Osteoblast (primary cell): ENCODE results near the gene SPG21. TPM values are rescaled to one million over a fixed set of nuclear protein-coding genes. Genes with fewer than 3 reads are reported as not detected.

Source experiments
- DNase-seq: peaks from one replicate; pipeline ENCODE4 v3.0.0; 2011; ENCODE audit warnings: low spot score, mixed read lengths; ENCODE audit not compliant: insufficient read length; ENCODE audit errors: missing footprints
- H2AFZ ChIP-seq: 2 replicates; pipeline ENCODE4 v1.6.0; 2011; ENCODE audit warnings: mild to moderate bottlenecking, low read length
- H3K27ac ChIP-seq: 2 replicates; pipeline ENCODE4 v1.5.1; 2011; ENCODE audit warnings: mild to moderate bottlenecking, low read depth, low read length, moderate library complexity
- H3K27me3 ChIP-seq: 2 replicates; pipeline ENCODE4 v1.6.0; 2012; ENCODE audit warnings: mild to moderate bottlenecking, control low read depth, inconsistent platforms, low read length, moderate library complexity; ENCODE audit not compliant: insufficient read depth
- H3K36me3 ChIP-seq: 2 replicates; pipeline ENCODE4 v1.5.1; 2011; ENCODE audit warnings: mild to moderate bottlenecking, low read length, control low read depth, moderate library complexity; ENCODE audit not compliant: insufficient read depth
- H3K4me1 ChIP-seq: 2 replicates; pipeline ENCODE4 v1.5.1; 2011; ENCODE audit warnings: mild to moderate bottlenecking, low read length, control low read depth, moderate library complexity; ENCODE audit not compliant: insufficient read depth
- H3K4me2 ChIP-seq: 2 replicates; pipeline ENCODE4 v1.6.0; 2011; ENCODE audit warnings: mild to moderate bottlenecking, low read length; ENCODE audit not compliant: insufficient read depth
- H3K4me3 ChIP-seq: fragments of 200-600 bp; sonication (generic); 3 replicates; pipeline ENCODE4 v1.5.1; 2012; ENCODE audit warnings: mild to moderate bottlenecking, low read length, inconsistent platforms; ENCODE audit not compliant: insufficient read depth
- H3K79me2 ChIP-seq: 2 replicates; pipeline ENCODE4 v1.6.0; 2012; ENCODE audit warnings: mild to moderate bottlenecking, low read length, control low read depth, inconsistent platforms; ENCODE audit not compliant: insufficient read depth
- H3K9me3 ChIP-seq: 2 replicates; pipeline ENCODE4 v1.5.1; 2011; ENCODE audit warnings: low read depth, low read length, control low read depth
- H4K20me1 ChIP-seq: 2 replicates; pipeline ENCODE4 v1.6.0; 2012; ENCODE audit warnings: mild to moderate bottlenecking, low read length, control low read depth; ENCODE audit not compliant: insufficient read depth
- total RNA-seq: library from RNA; depleted of rRNA; stranded (reverse); fragments of >200 nt; gene quantifications from 2 replicates; pipeline ENCODE4 v1.2.3, GENCODE V29; 2012
- TF ChIP-seq, protein P1 (sequence below): IDR thresholded peaks from 2 replicates; pipeline ENCODE4 v1.5.1; 2011; ENCODE audit warnings: mild to moderate bottlenecking, low read depth, low read length, moderate library complexity; ENCODE audit errors: extremely low read depth

Gene SPG21
- total RNA-seq, 1 donor: 142 TPM

DNA sequence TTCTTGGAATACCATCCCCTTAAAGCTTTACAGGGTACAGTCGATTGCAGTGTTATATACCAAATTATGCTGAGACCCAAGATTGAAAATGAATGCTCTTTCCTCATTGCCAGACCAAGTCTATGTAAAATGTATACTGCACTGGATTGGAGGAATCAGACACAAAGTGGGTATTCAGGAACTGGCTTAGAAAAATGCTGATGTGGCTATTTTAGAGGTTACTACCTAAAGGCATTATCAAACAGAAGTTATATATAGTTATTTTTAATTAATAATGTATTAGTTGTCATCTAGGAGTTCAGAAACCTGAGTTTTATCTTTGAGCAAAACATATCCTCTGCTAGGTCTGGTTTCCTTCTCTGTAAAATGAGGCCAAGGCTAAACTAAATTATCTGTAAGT, 3.6 kb upstream of the SPG21 start:
- Histone ChIP-seq H3K4me3 (no peak overlapping the region), H3K4me1 (peaks cover 7% of the 10 kb centered on the region), H4K20me1 (no peaks in the 10 kb centered on the region), H3K27ac (no peak overlapping the region), H3K79me2 (peaks cover 18% of the 10 kb centered on the region), H3K9me3 (no peaks in the 10 kb centered on the region), H3K4me2 (peak overlapping the region; percentile 30), H2AFZ (peak overlapping the region; percentile 32), H3K36me3 (no peaks in the 10 kb centered on the region), H3K27me3 (no peaks in the 10 kb centered on the region)
- TF ChIP-seq, protein P1, sequence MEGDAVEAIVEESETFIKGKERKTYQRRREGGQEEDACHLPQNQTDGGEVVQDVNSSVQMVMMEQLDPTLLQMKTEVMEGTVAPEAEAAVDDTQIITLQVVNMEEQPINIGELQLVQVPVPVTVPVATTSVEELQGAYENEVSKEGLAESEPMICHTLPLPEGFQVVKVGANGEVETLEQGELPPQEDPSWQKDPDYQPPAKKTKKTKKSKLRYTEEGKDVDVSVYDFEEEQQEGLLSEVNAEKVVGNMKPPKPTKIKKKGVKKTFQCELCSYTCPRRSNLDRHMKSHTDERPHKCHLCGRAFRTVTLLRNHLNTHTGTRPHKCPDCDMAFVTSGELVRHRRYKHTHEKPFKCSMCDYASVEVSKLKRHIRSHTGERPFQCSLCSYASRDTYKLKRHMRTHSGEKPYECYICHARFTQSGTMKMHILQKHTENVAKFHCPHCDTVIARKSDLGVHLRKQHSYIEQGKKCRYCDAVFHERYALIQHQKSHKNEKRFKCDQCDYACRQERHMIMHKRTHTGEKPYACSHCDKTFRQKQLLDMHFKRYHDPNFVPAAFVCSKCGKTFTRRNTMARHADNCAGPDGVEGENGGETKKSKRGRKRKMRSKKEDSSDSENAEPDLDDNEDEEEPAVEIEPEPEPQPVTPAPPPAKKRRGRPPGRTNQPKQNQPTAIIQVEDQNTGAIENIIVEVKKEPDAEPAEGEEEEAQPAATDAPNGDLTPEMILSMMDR: no peak
- DNase-seq: no peak

GRCh38 chr15:64991536-64992135, 1.9 kb upstream of the SPG21 start:
- TF ChIP-seq, protein P1: no peak
- Histone ChIP-seq H3K79me2 (peaks cover 34% of the 10 kb centered on the region), H3K4me3 (no peak overlapping the region), H3K4me1 (peaks cover 10% of the 10 kb centered on the region), H3K4me2 (no peak overlapping the region), H3K36me3 (no peaks in the 10 kb centered on the region), H4K20me1 (no peaks in the 10 kb centered on the region), H3K9me3 (no peaks in the 10 kb centered on the region), H3K27me3 (no peaks in the 10 kb centered on the region), H2AFZ (peak overlapping the region; percentile 66), H3K27ac (no peak overlapping the region)
- DNase-seq: peak; percentile 43

GRCh38 chr15:64990168-64990470, 405 bp upstream of the SPG21 start:
- peaks cover 16% of the 10 kb centered on the region for H3K4me1 ChIP-seq
- H3K27me3 ChIP-seq: no peaks in the 10 kb centered on the region
- H3K4me3 ChIP-seq: peak overlapping the region; percentile 100
- H3K79me2 ChIP-seq: peaks cover 45% of the 10 kb centered on the region
- H3K27ac ChIP-seq: peak overlapping the region; percentile 97
- H3K4me2 ChIP-seq: peak overlapping the region; percentile 90
- peak overlapping the region; percentile 91 for H2AFZ ChIP-seq
- H3K36me3 ChIP-seq: no peaks in the 10 kb centered on the region
- DNase-seq: no peak
- no peaks in the 10 kb centered on the region for H3K9me3 ChIP-seq
- TF ChIP-seq, protein P1: no peak
- H4K20me1 ChIP-seq: peaks cover 3% of the 10 kb centered on the region

GRCh38 chr15:64987136-64987535, 2.6 kb downstream of the SPG21 start:
- Histone ChIP-seq H3K27ac (no peak overlapping the region), H3K36me3 (peaks cover 6% of the 10 kb centered on the region), H3K9me3 (no peaks in the 10 kb centered on the region), H3K79me2 (peaks cover 70% of the 10 kb centered on the region), H4K20me1 (peaks cover 8% of the 10 kb centered on the region), H2AFZ (no peak overlapping the region), H3K4me3 (no peak overlapping the region), H3K4me1 (peaks cover 17% of the 10 kb centered on the region), H3K4me2 (no peak overlapping the region), H3K27me3 (no peaks in the 10 kb centered on the region)
- TF ChIP-seq, protein P1: no peak
- peak; percentile 17 for DNase-seq
